Body of pancreas (tissue), 4 donors: ENCODE measurements around the gene FGF2.

ENCODE experiments used
- POLR2A ChIP-seq, 3 donors: fragments of 450-650 bp; IDR thresholded peaks; one replicate each; pipeline ENCODE4 v1.6.1; 2016; ENCODE audit warnings: antibody characterized with exemption in 3 of 3, mild to moderate bottlenecking in 2 of 3
- TF ChIP-seq, protein P1 (sequence below), 7 experiments: fragments of 450-650 bp in 4 of 7; fragments of 200-600 bp in 3 of 7; sonication (generic) in 3 of 7; IDR thresholded peaks; one replicate each; pipeline ENCODE4 v1.5.1; 2016 to 2019; ENCODE audit warnings: antibody characterized with exemption in 7 of 7

DNA sequence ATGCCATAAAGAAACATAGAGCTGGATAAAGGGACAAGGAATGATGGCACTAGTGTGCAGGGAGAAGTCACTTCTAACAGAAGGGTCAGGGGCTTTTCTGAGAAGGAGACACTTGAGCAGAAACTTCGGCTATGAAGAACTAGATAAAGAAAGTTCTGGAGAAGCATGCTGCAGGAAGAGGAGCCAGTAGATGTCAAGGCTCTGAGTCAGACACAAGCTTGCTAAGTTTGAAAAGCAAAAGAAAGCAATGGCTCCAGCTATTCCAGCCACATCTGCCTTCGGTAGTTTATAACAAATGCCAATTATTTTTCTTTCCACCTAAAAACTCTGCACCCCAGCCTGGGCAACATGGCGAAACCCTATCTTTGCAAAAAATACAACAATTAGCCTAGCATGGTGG, 88.3 kb downstream of the FGF2 start:
- TF ChIP-seq, protein P1, sequence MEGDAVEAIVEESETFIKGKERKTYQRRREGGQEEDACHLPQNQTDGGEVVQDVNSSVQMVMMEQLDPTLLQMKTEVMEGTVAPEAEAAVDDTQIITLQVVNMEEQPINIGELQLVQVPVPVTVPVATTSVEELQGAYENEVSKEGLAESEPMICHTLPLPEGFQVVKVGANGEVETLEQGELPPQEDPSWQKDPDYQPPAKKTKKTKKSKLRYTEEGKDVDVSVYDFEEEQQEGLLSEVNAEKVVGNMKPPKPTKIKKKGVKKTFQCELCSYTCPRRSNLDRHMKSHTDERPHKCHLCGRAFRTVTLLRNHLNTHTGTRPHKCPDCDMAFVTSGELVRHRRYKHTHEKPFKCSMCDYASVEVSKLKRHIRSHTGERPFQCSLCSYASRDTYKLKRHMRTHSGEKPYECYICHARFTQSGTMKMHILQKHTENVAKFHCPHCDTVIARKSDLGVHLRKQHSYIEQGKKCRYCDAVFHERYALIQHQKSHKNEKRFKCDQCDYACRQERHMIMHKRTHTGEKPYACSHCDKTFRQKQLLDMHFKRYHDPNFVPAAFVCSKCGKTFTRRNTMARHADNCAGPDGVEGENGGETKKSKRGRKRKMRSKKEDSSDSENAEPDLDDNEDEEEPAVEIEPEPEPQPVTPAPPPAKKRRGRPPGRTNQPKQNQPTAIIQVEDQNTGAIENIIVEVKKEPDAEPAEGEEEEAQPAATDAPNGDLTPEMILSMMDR (IDR thresholded peaks at IDR 0.05) = no peak
- no peak for TF ChIP-seq POLR2A (IDR thresholded peaks at IDR 0.05)
